ENCODE data around the gene SLC22A23. TPM values are rescaled to one million over a fixed set of nuclear protein-coding genes. Genes with fewer than 3 reads are reported as not detected.

SLC22A23 gene
- total and polyA plus RNA-seq, 2 experiments from 2014 or later, result 6.1 to 38.3 TPM

GRCh38 chr6:3396503-3397180 lies 60.2 kb downstream of the SLC22A23 start:
- no peaks in the 10 kb centered on the region for H3K36me3 ChIP-seq (ENCODE audit: insufficient read depth)
- Mint-ChIP-seq H3K36me3 (ENCODE audit: low read depth) (peaks cover 13% of the 10 kb centered on the region; the same call in 2 of the 3 replicates), H3K27ac (peak overlapping the region; percentile 70), H3K27me3 (ENCODE audit: insufficient read depth, low read depth, poor library complexity) (peaks cover 6% of the 10 kb centered on the region), H3K4me1 (peaks cover 32% of the 10 kb centered on the region), H3K4me3 (no peak overlapping the region), H3K9me3 (no peaks in the 10 kb centered on the region)
- TF ChIP-seq CTCF (conservative IDR thresholded peaks at IDR 0.05; ENCODE audit: low read depth in 2 of 2), result no peak
- no peak for TF ChIP-seq ZNF114 (CRISPR knock-in tag; IDR thresholded peaks at IDR 0.05)
- no peak for TF ChIP-seq CREB1 (CRISPR knock-in tag; IDR thresholded peaks at IDR 0.05; ENCODE audit: low read depth)
- TF ChIP-seq NANOG (IDR thresholded peaks at IDR 0.05; ENCODE audit: borderline replicate concordance), result no peak
- TF ChIP-seq POLR2AphosphoS5 (IDR thresholded peaks at IDR 0.05; ENCODE audit: low read depth), result no peak
- no peak for TF ChIP-seq JUNB (IDR thresholded peaks at IDR 0.05; ENCODE audit: unreplicated experiment)
- no peak for TF ChIP-seq EZH2 (IDR thresholded peaks at IDR 0.05; ENCODE audit: low read depth, unreplicated experiment)
- no peak for TF ChIP-seq ZNF331 (CRISPR knock-in tag; IDR thresholded peaks at IDR 0.05; ENCODE audit: low read depth)
- TF ChIP-seq ZNF462 (CRISPR knock-in tag; IDR thresholded peaks at IDR 0.05), result no peak
- no peak for TF ChIP-seq REST (IDR thresholded peaks at IDR 0.05; ENCODE audit: unreplicated experiment)
- no peak for TF ChIP-seq EZH2phosphoT487 (IDR thresholded peaks at IDR 0.05; ENCODE audit: unreplicated experiment)
- no peak for TF ChIP-seq STAT1 (IDR thresholded peaks at IDR 0.05; ENCODE audit: unreplicated experiment)
- TF ChIP-seq ETS1 (IDR thresholded peaks at IDR 0.05), result no peak
- H3K79me2 ChIP-seq (replicated peaks; ENCODE audit: insufficient read depth), result peaks cover 53% of the 10 kb centered on the region
- no peaks in the 10 kb centered on the region for H3K27me3 ChIP-seq (ENCODE audit: insufficient read depth)
- DNase-seq (ENCODE audit: low spot score), result no peak
- peaks cover 9% of the 10 kb centered on the region; the same call in 1 of the 2 replicates for H4K20me1 ChIP-seq (replicated peaks; ENCODE audit: insufficient read depth)
- H3K27ac ChIP-seq (ENCODE audit: low read depth), result no peak overlapping the region
- no peaks in the 10 kb centered on the region for H3K9me2 ChIP-seq (ENCODE audit: insufficient read depth)
- H3K4me1 ChIP-seq (ENCODE audit: insufficient read depth), result no peaks in the 10 kb centered on the region
- peak; percentile 25; the same call in 1 of the 3 replicates for ATAC-seq
- H2AFZ ChIP-seq, result no peak overlapping the region
- H3F3A ChIP-seq (replicated peaks; ENCODE audit: low read depth), result 0 out of 2 replicates have a peak, but pooled peaks cover 3% of the 10 kb centered on the region
- no peak overlapping the region for H3K4me3 ChIP-seq
- H3K4me2 ChIP-seq, result no peak overlapping the region
